WTC11 (cell line): ENCODE results near the gene PLPP4. TPM values are rescaled to one million over a fixed set of nuclear protein-coding genes. Genes with fewer than 3 reads are reported as not detected.

Experiments used
- ATAC-seq: fragments of 200-7000 bp; cut with Tn5 transposase; 2 replicates; pipeline ENCODE4 v1.10.0; 2021; ENCODE audit warnings: mild to moderate bottlenecking, moderate library complexity
- CTCF ChIA-PET: fragments of 300-600 bp; sonication (Branson Sonifier 250); formaldehyde crosslinking; loops from one replicate; lab custom pipeline; 2021; ENCODE audit warnings: antibody characterized with exemption; lab: Charles Lee
- POLR2A ChIA-PET: fragments of 350-600 bp; sonication (Branson Sonifier 250); formaldehyde crosslinking; loops from one replicate; lab custom pipeline; 2021; ENCODE audit warnings: antibody characterized with exemption; lab: Charles Lee
- DNase-seq: peaks from one replicate; pipeline ENCODE4 v3.0.0; 2021; ENCODE audit warnings: low spot score
- H3K27ac Mint-ChIP-seq: 2 replicates; pipeline ENCODE4 v1.8.0; 2021; ENCODE audit warnings: mixed read lengths
- H3K27me3 Mint-ChIP-seq: 2 replicates; pipeline ENCODE4 v1.8.0; 2021; ENCODE audit warnings: low read depth, mild to moderate bottlenecking, moderate library complexity, mixed read lengths
- H3K36me3 Mint-ChIP-seq: 2 replicates; pipeline ENCODE4 v1.8.0; 2021; ENCODE audit warnings: mixed read lengths
- H3K4me1 Mint-ChIP-seq: 2 replicates; pipeline ENCODE4 v1.8.0; 2022; ENCODE audit warnings: mixed read lengths
- H3K4me3 Mint-ChIP-seq: 2 replicates; pipeline ENCODE4 v1.8.0; 2021; ENCODE audit warnings: mild to moderate bottlenecking, moderate library complexity, mixed read lengths
- H3K9me3 Mint-ChIP-seq: 2 replicates; pipeline ENCODE4 v1.8.0; 2021; ENCODE audit warnings: mixed read lengths
- ATF1 ChIP-seq: sonication (generic); formaldehyde crosslinking; IDR thresholded peaks from 2 replicates; pipeline ENCODE4 v1.8.1; 2023; ENCODE audit warnings: mild to moderate bottlenecking, moderate library complexity, missing genetic modification reagents
- CREM ChIP-seq: sonication (generic); formaldehyde crosslinking; IDR thresholded peaks from 2 replicates; pipeline ENCODE4 v1.8.1; 2022; ENCODE audit warnings: mild to moderate bottlenecking, missing genetic modification reagents, moderate library complexity
- GRHL2 ChIP-seq: fragments of 250-450 bp; sonication (Bioruptor Pico); IDR thresholded peaks from 2 replicates; pipeline ENCODE4 v1.8.0; 2022; ENCODE audit warnings: mild to moderate bottlenecking, moderate library complexity; ENCODE audit not compliant: insufficient replicate concordance, severe bottlenecking
- KAT7 ChIP-seq: sonication (generic); formaldehyde crosslinking; IDR thresholded peaks from 2 replicates; pipeline ENCODE4 v1.8.1; 2023; ENCODE audit warnings: missing genetic modification reagents, mild to moderate bottlenecking, borderline replicate concordance
- MYBL2 ChIP-seq: sonication (generic); formaldehyde crosslinking; IDR thresholded peaks from 2 replicates; pipeline ENCODE4 v1.8.1; 2023; ENCODE audit warnings: mild to moderate bottlenecking, moderate library complexity, missing genetic modification reagents
- NFE2L1 ChIP-seq: sonication (generic); formaldehyde crosslinking; IDR thresholded peaks from 2 replicates; pipeline ENCODE4 v1.8.1; 2023; ENCODE audit warnings: missing genetic modification reagents
- NFYB ChIP-seq: sonication (generic); formaldehyde crosslinking; conservative IDR thresholded peaks from 2 replicates; pipeline ENCODE4 v1.8.0; 2022; ENCODE audit warnings: low read depth, missing genetic modification reagents
- NR2C2 ChIP-seq: sonication (generic); formaldehyde crosslinking; IDR thresholded peaks from 2 replicates; pipeline ENCODE4 v1.8.0; 2022; ENCODE audit warnings: mild to moderate bottlenecking, missing genetic modification reagents
- RELA ChIP-seq: sonication (generic); formaldehyde crosslinking; IDR thresholded peaks from 2 replicates; pipeline ENCODE4 v1.8.1; 2022; ENCODE audit warnings: missing genetic modification reagents, mild to moderate bottlenecking, borderline replicate concordance
- ZBTB21 ChIP-seq: sonication (generic); formaldehyde crosslinking; IDR thresholded peaks from 2 replicates; pipeline ENCODE4 v1.8.1; 2023; ENCODE audit warnings: mild to moderate bottlenecking, missing genetic modification reagents, borderline replicate concordance
- ZNF396 ChIP-seq: fragments of 250-450 bp; sonication (Bioruptor Pico); IDR thresholded peaks from 2 replicates; pipeline ENCODE4 v1.8.0; 2021; ENCODE audit warnings: mild to moderate bottlenecking, moderate library complexity, borderline replicate concordance
- total RNA-seq: library from RNA; stranded (reverse); gene quantifications from 3 replicates; pipeline ENCODE4 v1.2.3, GENCODE V29; 2021
- TF ChIP-seq, protein P1 (sequence below): fragments of 250-450 bp; sonication (Bioruptor Pico); IDR thresholded peaks from 2 replicates; pipeline ENCODE4 v1.8.0; 2021; ENCODE audit warnings: mild to moderate bottlenecking
- TF ChIP-seq, protein P2 (sequence below): sonication (generic); formaldehyde crosslinking; conservative IDR thresholded peaks from 2 replicates; pipeline ENCODE4 v1.8.1; 2022; ENCODE audit warnings: mild to moderate bottlenecking, missing genetic modification reagents
- TF ChIP-seq, protein P3 (sequence below): sonication (generic); formaldehyde crosslinking; conservative IDR thresholded peaks from 2 replicates; pipeline ENCODE4 v1.8.1; 2023; ENCODE audit warnings: mild to moderate bottlenecking, low read depth, missing genetic modification reagents, moderate library complexity
- TF ChIP-seq, protein P4 (sequence below): sonication (generic); formaldehyde crosslinking; IDR thresholded peaks from 2 replicates; pipeline ENCODE4 v1.8.1; 2022; ENCODE audit warnings: low read depth, missing genetic modification reagents, borderline replicate concordance
- TF ChIP-seq, protein P5 (sequence below): sonication (generic); formaldehyde crosslinking; IDR thresholded peaks from 2 replicates; pipeline ENCODE4 v1.8.0; 2023; ENCODE audit warnings: missing genetic modification reagents
- TF ChIP-seq, protein P6 (sequence below): sonication (generic); formaldehyde crosslinking; IDR thresholded peaks from 2 replicates; pipeline ENCODE4 v1.8.1; 2022; ENCODE audit warnings: mild to moderate bottlenecking, moderate library complexity, missing genetic modification reagents

Gene PLPP4
- total RNA-seq, 1 experiment from 2014 or later: 0.15 TPM

DNA sequence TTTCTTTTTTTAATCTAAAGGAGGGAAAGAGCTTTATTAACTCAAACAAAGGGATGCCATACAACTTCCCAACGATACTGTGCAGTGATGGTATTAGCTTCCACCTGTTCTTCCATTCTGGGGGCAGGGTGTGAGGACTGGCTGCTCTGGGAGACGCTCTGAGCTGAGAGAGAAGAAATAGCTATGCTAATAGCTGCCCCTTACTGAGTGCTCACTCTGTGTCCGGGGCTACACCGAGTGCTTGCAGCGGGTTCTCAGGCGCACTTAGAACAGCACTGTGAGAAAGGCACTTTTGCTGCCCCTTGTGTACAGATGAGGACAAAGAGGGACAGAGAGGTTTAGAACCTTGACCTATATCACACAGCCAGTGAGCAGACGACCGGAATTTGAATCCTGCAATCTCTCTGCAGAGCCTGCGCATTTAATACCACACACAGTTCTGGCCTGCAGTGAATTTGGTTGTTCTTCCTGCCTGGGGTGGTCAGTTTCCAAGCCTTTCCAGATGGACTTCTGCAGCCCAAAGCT is 142.2 kb downstream of the PLPP4 start:
- ChIA-PET POLR2A (no interaction called here), CTCF (interaction anchor here (1.3 to 4.9 kb wide), 3 partner anchors 35 to 377 kb away, joined by 4 to 18 read pairs (median 5); no protein-coding TSS in a partner anchor)
- DNase-seq: no peak
- Mint-ChIP-seq H3K9me3 (peaks cover 19% of the 10 kb centered on the region), H3K27ac (no peak overlapping the region), H3K4me1 (peaks cover 24% of the 10 kb centered on the region), H3K36me3 (peaks cover 12% of the 10 kb centered on the region), H3K4me3 (no peak overlapping the region), H3K27me3 (peaks cover 7% of the 10 kb centered on the region)
- TF ChIP-seq ZNF396 (CRISPR knock-in tag) (no peak), RELA (CRISPR knock-in tag) (no peak), ATF1 (CRISPR knock-in tag) (no peak), NR2C2 (no peak), MYBL2 (CRISPR knock-in tag) (no peak), ZBTB21 (CRISPR knock-in tag) (no peak), NFYB (CRISPR knock-in tag) (no peak), GRHL2 (CRISPR knock-in tag) (no peak), KAT7 (CRISPR knock-in tag) (no peak), CREM (CRISPR knock-in tag) (no peak)
- TF ChIP-seq, protein P1, sequence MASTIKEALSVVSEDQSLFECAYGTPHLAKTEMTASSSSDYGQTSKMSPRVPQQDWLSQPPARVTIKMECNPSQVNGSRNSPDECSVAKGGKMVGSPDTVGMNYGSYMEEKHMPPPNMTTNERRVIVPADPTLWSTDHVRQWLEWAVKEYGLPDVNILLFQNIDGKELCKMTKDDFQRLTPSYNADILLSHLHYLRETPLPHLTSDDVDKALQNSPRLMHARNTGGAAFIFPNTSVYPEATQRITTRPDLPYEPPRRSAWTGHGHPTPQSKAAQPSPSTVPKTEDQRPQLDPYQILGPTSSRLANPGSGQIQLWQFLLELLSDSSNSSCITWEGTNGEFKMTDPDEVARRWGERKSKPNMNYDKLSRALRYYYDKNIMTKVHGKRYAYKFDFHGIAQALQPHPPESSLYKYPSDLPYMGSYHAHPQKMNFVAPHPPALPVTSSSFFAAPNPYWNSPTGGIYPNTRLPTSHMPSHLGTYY (CRISPR knock-in tag): no peak
- TF ChIP-seq, protein P2, sequence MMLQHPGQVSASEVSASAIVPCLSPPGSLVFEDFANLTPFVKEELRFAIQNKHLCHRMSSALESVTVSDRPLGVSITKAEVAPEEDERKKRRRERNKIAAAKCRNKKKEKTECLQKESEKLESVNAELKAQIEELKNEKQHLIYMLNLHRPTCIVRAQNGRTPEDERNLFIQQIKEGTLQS (CRISPR knock-in tag): no peak
- TF ChIP-seq, protein P3, sequence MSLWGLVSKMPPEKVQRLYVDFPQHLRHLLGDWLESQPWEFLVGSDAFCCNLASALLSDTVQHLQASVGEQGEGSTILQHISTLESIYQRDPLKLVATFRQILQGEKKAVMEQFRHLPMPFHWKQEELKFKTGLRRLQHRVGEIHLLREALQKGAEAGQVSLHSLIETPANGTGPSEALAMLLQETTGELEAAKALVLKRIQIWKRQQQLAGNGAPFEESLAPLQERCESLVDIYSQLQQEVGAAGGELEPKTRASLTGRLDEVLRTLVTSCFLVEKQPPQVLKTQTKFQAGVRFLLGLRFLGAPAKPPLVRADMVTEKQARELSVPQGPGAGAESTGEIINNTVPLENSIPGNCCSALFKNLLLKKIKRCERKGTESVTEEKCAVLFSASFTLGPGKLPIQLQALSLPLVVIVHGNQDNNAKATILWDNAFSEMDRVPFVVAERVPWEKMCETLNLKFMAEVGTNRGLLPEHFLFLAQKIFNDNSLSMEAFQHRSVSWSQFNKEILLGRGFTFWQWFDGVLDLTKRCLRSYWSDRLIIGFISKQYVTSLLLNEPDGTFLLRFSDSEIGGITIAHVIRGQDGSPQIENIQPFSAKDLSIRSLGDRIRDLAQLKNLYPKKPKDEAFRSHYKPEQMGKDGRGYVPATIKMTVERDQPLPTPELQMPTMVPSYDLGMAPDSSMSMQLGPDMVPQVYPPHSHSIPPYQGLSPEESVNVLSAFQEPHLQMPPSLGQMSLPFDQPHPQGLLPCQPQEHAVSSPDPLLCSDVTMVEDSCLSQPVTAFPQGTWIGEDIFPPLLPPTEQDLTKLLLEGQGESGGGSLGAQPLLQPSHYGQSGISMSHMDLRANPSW (CRISPR knock-in tag): no peak
- TF ChIP-seq, protein P4, sequence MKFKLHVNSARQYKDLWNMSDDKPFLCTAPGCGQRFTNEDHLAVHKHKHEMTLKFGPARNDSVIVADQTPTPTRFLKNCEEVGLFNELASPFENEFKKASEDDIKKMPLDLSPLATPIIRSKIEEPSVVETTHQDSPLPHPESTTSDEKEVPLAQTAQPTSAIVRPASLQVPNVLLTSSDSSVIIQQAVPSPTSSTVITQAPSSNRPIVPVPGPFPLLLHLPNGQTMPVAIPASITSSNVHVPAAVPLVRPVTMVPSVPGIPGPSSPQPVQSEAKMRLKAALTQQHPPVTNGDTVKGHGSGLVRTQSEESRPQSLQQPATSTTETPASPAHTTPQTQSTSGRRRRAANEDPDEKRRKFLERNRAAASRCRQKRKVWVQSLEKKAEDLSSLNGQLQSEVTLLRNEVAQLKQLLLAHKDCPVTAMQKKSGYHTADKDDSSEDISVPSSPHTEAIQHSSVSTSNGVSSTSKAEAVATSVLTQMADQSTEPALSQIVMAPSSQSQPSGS (CRISPR knock-in tag): no peak
- TF ChIP-seq, protein P5, sequence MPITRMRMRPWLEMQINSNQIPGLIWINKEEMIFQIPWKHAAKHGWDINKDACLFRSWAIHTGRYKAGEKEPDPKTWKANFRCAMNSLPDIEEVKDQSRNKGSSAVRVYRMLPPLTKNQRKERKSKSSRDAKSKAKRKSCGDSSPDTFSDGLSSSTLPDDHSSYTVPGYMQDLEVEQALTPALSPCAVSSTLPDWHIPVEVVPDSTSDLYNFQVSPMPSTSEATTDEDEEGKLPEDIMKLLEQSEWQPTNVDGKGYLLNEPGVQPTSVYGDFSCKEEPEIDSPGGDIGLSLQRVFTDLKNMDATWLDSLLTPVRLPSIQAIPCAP (CRISPR knock-in tag): no peak
- TF ChIP-seq, all 79 proteins: peak for 0
- peak; percentile 66 for ATAC-seq

DNA sequence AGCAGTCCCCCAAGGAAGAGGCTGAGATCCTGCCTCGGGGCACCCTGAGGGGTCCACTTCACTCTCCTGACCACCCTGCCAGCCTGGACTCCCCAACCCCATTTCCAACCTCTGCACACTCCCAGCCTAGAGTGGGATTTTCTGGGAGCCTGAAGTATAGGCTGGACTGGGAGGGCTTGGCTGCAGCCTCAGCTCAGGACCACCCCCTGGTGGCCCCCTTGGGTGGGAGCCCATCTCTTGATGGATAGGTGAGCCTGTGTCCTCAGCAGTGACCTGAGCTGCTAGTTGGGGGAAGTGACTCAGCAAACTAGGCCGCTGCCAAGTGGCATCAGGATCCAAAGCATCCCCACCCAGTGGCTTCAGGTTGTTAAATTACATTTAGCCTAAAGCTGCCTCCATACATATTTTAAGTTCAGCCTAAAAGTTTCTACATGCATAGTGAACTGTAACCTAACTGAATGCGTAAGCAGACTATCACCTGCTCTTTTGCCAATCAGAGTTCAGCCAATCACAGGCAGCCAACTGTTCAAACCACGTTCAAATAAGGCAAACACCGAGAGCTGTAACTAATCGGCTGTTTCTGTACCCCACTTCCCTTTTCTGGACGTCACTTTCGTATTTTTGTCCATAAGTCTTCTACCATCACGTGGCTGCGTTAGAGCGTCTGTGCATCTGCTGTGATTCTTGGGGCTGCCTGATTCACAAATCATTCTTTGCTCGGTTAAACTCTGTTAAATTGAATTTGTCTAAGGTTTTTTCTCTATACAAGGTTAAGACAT is 144.0 kb downstream of the PLPP4 start:
- CTCF ChIA-PET: interaction anchor here (0.7 to 4.9 kb wide), 13 partner anchors 8 to 379 kb away, joined by 3 to 18 read pairs (median 4); no protein-coding TSS in a partner anchor
- Mint-ChIP-seq H3K4me1 (peaks cover 26% of the 10 kb centered on the region), H3K27ac (no peak overlapping the region), H3K9me3 (peaks cover 19% of the 10 kb centered on the region), H3K27me3 (peaks cover 7% of the 10 kb centered on the region), H3K4me3 (no peak overlapping the region), H3K36me3 (peaks cover 12% of the 10 kb centered on the region)
- POLR2A ChIA-PET: no interaction called here
- TF ChIP-seq, protein P6, sequence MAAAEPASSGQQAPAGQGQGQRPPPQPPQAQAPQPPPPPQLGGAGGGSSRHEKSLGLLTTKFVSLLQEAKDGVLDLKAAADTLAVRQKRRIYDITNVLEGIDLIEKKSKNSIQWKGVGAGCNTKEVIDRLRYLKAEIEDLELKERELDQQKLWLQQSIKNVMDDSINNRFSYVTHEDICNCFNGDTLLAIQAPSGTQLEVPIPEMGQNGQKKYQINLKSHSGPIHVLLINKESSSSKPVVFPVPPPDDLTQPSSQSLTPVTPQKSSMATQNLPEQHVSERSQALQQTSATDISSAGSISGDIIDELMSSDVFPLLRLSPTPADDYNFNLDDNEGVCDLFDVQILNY (CRISPR knock-in tag): no peak
- peak; percentile 67; the same call in 1 of the 2 replicates for TF ChIP-seq NFE2L1 (CRISPR knock-in tag)
- peak; percentile 67 for DNase-seq
- peak; percentile 78 for ATAC-seq
